Keratinocyte (primary cell): ENCODE measurements around the gene SEC63. TPM values are rescaled to one million over a fixed set of nuclear protein-coding genes. Genes with fewer than 3 reads are reported as not detected.

Experiments used
- DNase-seq: peaks from one replicate; pipeline ENCODE4 v3.0.0-alpha.2; 2011; ENCODE audit warnings: low read depth, missing footprints, low spot score
- FAIRE-seq: peaks from 2 replicates; lab custom pipeline; 2011; peaks lifted over from hg19 to GRCh38; lab: Jason Lieb, UNC
- H2AFZ ChIP-seq: 2 replicates; pipeline ENCODE4 v1.6.0; 2012; ENCODE audit warnings: low read length, control low read depth, inconsistent platforms; ENCODE audit not compliant: control insufficient read depth
- H3K27ac ChIP-seq: 2 replicates; pipeline ENCODE4 v1.5.1; 2011; ENCODE audit warnings: low read length; ENCODE audit not compliant: control insufficient read depth, insufficient read depth
- H3K27me3 ChIP-seq: 3 replicates; pipeline ENCODE4 v1.6.0; 2011; ENCODE audit warnings: low read length; ENCODE audit not compliant: control insufficient read depth, insufficient read depth; ENCODE audit errors: extremely low read depth
- H3K36me3 ChIP-seq, 2 experiments: 2 replicates in 1 of 2; 3 replicates in 1 of 2; pipeline ENCODE4 v1.5.1; 2011; ENCODE audit warnings: low read length in 2 of 2, mild to moderate bottlenecking in 1 of 2; ENCODE audit not compliant: control insufficient read depth in 2 of 2, insufficient read depth in 2 of 2; ENCODE audit errors: extremely low read depth in 1 of 2
- H3K4me1 ChIP-seq: 3 replicates; pipeline ENCODE4 v1.5.1; 2011; ENCODE audit warnings: low read length; ENCODE audit not compliant: control insufficient read depth, insufficient read depth; ENCODE audit errors: extremely low read depth
- H3K4me2 ChIP-seq: 3 replicates; pipeline ENCODE4 v1.6.0; 2011; ENCODE audit warnings: low read depth, low read length; ENCODE audit not compliant: control insufficient read depth, insufficient read depth; ENCODE audit errors: extremely low read depth
- H3K4me3 ChIP-seq, 3 experiments: fragments of 200-600 bp in 1 of 3; sonication (generic) in 1 of 3; 2 replicates in 2 of 3; 3 replicates in 1 of 3; pipeline ENCODE4 v1.5.1; 2011 to 2016; ENCODE audit warnings: low read length in 3 of 3, mild to moderate bottlenecking in 3 of 3, control low read depth in 2 of 3, inconsistent platforms in 1 of 3, low read depth in 1 of 3, mixed read lengths in 1 of 3, mixed run types in 1 of 3, moderate library complexity in 1 of 3; ENCODE audit not compliant: control insufficient read depth in 2 of 3, insufficient read depth in 2 of 3; ENCODE audit errors: extremely low read depth in 1 of 3
- H3K79me2 ChIP-seq: 2 replicates; pipeline ENCODE4 v1.6.0; 2012; ENCODE audit warnings: low read length; ENCODE audit not compliant: control insufficient read depth, insufficient read depth
- H3K9ac ChIP-seq: 3 replicates; pipeline ENCODE4 v1.6.0; 2011; ENCODE audit warnings: low read length; ENCODE audit not compliant: control insufficient read depth, insufficient read depth; ENCODE audit errors: extremely low read depth
- H3K9me1 ChIP-seq: 3 replicates; pipeline ENCODE4 v1.6.0; 2011; ENCODE audit warnings: low read length; ENCODE audit not compliant: control insufficient read depth, insufficient read depth; ENCODE audit errors: extremely low read depth
- H3K9me3 ChIP-seq: 2 replicates; pipeline ENCODE4 v1.5.1; 2012; ENCODE audit warnings: low read depth, low read length; ENCODE audit not compliant: control insufficient read depth
- H4K20me1 ChIP-seq: 3 replicates; pipeline ENCODE4 v1.6.0; 2011; ENCODE audit warnings: low read length; ENCODE audit not compliant: control insufficient read depth, insufficient read depth; ENCODE audit errors: extremely low read depth
- CTCF ChIP-seq, 3 experiments: IDR thresholded peaks in 1 of 3; conservative IDR thresholded peaks in 1 of 3; optimal IDR thresholded peaks in 1 of 3; 2 replicates in 2 of 3; 3 replicates in 1 of 3; pipeline versions ENCODE3 to v1.5.1; 2011; ENCODE audit warnings: low read length in 3 of 3, mild to moderate bottlenecking in 3 of 3, moderate library complexity in 2 of 3, control low read depth in 1 of 3, inconsistent platforms in 1 of 3; ENCODE audit not compliant: insufficient read depth in 2 of 3; ENCODE audit errors: extremely low read depth in 1 of 3
- EZH2 ChIP-seq: IDR thresholded peaks from one replicate; pipeline ENCODE4 v1.6.1; 2012; ENCODE audit warnings: inconsistent platforms, mild to moderate bottlenecking, low read length, moderate library complexity
- dilution Hi-C: fragments of 300-500 bp; cut with MboI; formaldehyde crosslinking; loops from one replicate; pipeline ENCODE4 v1.7.0; 2020; ENCODE audit warnings: low sequenced_read_pairs; ENCODE audit not compliant: extremely low pct_ligation_motif_present
- polyA plus RNA-seq, 5 experiments: library from polyadenylated mRNA; depleted of rRNA in 3 of 5; stranded (reverse) in 3 of 5; stranded (forward) in 1 of 5; unstranded in 1 of 5; fragments of >200 nt; gene quantifications; 1 replicate in 1 of 5; 2 replicates in 3 of 5; 3 replicates in 1 of 5; pipeline versions ENCODE4 v1.2.1 to v1.2.3, GENCODE V29; 2011 to 2012; ENCODE audit warnings: missing spikeins in 2 of 5, low read depth in 1 of 5, low replicate concordance in 1 of 5

SEC63 gene
- polyA plus RNA-seq, 1 donor (not counting 4 experiments of a cell fraction or from before 2014, with no cell fraction given): 91.4 TPM

DNA sequence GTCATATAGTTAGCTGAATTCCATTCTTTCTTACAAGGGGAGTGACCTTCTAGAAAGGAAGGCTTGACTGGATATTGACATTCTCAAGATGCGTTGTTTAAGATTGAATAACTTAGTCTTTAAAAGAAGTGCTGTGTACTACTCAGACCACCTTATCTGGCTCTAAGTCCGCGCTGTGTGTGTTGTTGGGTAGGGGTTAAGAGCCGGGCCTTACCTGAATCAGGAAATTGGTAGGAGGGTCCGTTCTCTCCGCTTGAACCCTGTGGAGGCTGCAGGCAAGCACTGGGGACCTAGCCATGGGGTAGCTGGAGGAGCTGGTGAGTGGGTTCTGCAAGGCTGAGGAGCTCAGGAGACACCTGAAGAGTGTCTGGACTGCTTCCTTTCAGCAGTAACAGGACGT lies 124.9 kb downstream of the SEC63 start:
- no peak for FAIRE-seq
- DNase-seq: no peak
- H3K27ac ChIP-seq: no peak overlapping the region
- H2AFZ ChIP-seq: no peak overlapping the region
- dilution Hi-C loops: no loop called here
- H3K79me2 ChIP-seq: no peaks in the 10 kb centered on the region
- H3K9ac ChIP-seq: no peak overlapping the region
- no peaks in the 10 kb centered on the region for H3K36me3 ChIP-seq
- no peaks in the 10 kb centered on the region for H3K27me3 ChIP-seq
- H3K4me3 ChIP-seq: no peak overlapping the region
- TF ChIP-seq CTCF (optimal IDR thresholded peaks at IDR 0.05 in 1 of 3, IDR thresholded peaks at IDR 0.05 in 1 of 3, conservative IDR thresholded peaks at IDR 0.05 in 1 of 3; ENCODE audit: extremely low read depth in 1 of 3, insufficient read depth in 2 of 3, low read length in 3 of 3) (no peak), EZH2 (no peak)
- no peaks in the 10 kb centered on the region for H3K4me1 ChIP-seq
- H3K4me2 ChIP-seq: no peak overlapping the region
- H3K9me3 ChIP-seq: no peaks in the 10 kb centered on the region
- no peaks in the 10 kb centered on the region for H4K20me1 ChIP-seq
- H3K9me1 ChIP-seq: no peaks in the 10 kb centered on the region

DNA sequence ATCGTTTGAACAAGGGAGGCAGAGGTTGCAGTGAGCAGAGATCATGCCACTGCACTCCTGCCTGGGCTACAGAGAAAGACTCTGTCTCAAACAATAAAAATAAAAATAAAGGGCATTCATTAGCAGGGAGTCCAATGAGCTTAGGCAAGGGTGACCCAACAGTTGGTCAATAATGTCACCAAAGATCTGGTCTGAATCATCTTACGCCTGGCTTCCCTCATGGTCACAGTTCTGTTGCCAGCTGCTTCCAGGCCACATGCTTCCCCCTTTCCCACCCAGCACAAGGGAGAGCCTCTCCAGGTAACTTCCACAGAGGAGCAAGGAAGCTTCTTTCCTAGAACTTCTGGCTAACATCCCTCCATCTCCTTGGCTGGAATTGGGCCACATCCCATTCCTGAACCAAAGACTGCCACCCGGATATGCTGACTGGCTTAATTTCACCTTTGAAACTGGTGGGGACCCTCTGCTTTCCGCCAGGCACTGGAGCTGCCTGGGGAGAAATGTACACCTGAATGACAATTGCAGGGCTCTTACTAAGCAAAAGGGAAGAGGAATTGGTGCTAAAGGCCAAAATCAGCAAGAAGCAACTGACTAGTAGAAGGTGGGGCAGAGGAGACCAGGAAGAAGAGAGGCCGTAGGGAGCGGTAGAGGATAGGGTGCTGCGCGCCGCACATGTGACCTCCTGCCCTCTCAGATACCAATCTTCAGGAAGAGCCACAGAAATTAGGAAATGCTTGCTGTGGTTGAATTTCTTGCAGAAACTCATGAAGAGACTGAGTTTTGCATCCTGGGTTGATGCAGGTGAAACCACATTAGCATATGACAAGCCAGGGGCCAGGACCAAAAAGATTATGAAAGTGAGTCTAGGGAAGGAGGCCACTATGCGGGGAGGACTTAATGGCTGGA lies 125.6 kb downstream of the SEC63 start:
- dilution Hi-C loops: no loop called here

More for the DNA sequence above, 125.6 kb downstream of the SEC63 start:
- FAIRE-seq (no peak), DNase-seq (no peak)
- Histone ChIP-seq H3K4me2 (no peak overlapping the region), H3K79me2 (no peaks in the 10 kb centered on the region), H3K4me1 (no peaks in the 10 kb centered on the region), H2AFZ (no peak overlapping the region), H3K27ac (no peak overlapping the region), H3K4me3 (no peak overlapping the region), H3K9me1 (no peaks in the 10 kb centered on the region), H3K9ac (no peak overlapping the region), H4K20me1 (no peaks in the 10 kb centered on the region), H3K9me3 (no peaks in the 10 kb centered on the region), H3K27me3 (no peaks in the 10 kb centered on the region), H3K36me3 (no peaks in the 10 kb centered on the region)
- TF ChIP-seq CTCF (optimal IDR thresholded peaks at IDR 0.05 in 1 of 3, IDR thresholded peaks at IDR 0.05 in 1 of 3, conservative IDR thresholded peaks at IDR 0.05 in 1 of 3; ENCODE audit: extremely low read depth in 1 of 3, insufficient read depth in 2 of 3, low read length in 3 of 3) (no peak), EZH2 (no peak)
